SK-N-MC (cell line): Measurements from ENCODE around the gene TAF1.
"Not testable (repeated sequence)": the region's sequence is repeated elsewhere in the genome, so short reads cannot be mapped to it uniquely, and the experiment has no call there.

Source experiments
- DNase-seq: peaks from one replicate; pipeline ENCODE4 v3.0.0-alpha.2; 2011; ENCODE audit warnings: low read depth, low spot score
- H3K27ac ChIP-seq: fragments of 200-600 bp; sonication (generic); 2 replicates; pipeline ENCODE4 v1.5.1; 2016; ENCODE audit warnings: mixed run types
- H3K36me3 ChIP-seq: fragments of 200-600 bp; sonication (generic); 2 replicates; pipeline ENCODE4 v1.6.1; 2017; ENCODE audit warnings: antibody characterized with exemption, low read length, mixed read lengths; ENCODE audit not compliant: insufficient read depth
- H3K4me3 ChIP-seq: fragments of 200-600 bp; sonication (generic); 2 replicates; pipeline ENCODE4 v1.5.1; 2016
- H3K9ac ChIP-seq: fragments of 200-600 bp; sonication (generic); 2 replicates; pipeline ENCODE4 v1.8.0; 2017; ENCODE audit warnings: mixed run types, mixed read lengths; ENCODE audit not compliant: insufficient read length
- H3K9me3 ChIP-seq: fragments of 200-600 bp; sonication (generic); 2 replicates; pipeline ENCODE4 v1.6.1; 2017; ENCODE audit warnings: low read depth, mild to moderate bottlenecking, antibody characterized with exemption, low read length, moderate library complexity, mixed read lengths
- EZH2 ChIP-seq: fragments of 200-600 bp; sonication (generic); IDR thresholded peaks from one replicate; pipeline ENCODE4 v1.6.1; 2017; ENCODE audit warnings: antibody characterized with exemption
- FOXP2 ChIP-seq: optimal IDR thresholded peaks from 2 replicates; pipeline ENCODE3; 2011; ENCODE audit warnings: mild to moderate bottlenecking, moderate library complexity; ENCODE audit not compliant: insufficient read depth; ENCODE audit errors: extremely low read length, control extremely low read depth
- POLR2AphosphoS5 ChIP-seq: IDR thresholded peaks from 2 replicates; pipeline ENCODE4 v1.6.1; 2012; ENCODE audit warnings: mild to moderate bottlenecking, low read depth, low read length, borderline replicate concordance

The TAF1 gene

DNA sequence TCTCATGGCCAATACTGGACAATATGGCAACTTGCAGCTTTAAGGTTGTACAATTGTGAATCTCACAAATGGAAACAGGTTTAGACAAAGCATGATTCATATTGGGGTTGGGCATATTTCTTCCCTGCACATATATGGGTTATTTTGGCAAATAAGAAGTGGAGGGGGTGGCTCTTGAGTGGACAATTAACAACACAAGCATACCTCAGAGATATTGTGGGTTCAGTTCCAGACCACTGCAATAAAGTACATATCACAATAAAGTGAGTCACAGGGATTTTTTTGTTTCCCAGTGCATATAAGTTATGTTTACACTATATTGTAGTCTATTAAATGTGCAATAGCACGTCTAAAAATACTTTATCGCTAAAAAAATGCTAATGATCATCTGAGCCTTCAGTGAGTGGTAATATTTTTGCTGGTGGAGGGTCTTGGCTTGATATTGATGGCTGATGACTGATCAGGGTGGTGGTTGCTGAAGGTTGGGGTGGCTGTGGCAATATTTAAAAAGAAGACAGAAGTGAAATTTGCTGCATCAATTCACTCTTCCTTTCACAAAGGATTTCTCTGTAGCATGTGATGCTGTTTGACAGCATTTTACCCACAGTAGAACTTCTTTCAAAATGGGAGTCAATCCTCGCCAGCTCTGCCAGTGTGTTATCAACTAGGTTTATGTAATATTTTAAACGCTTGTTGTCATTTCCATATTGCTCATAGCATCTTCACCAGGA, 116.2 kb downstream of the TAF1 start:
- no peaks in the 10 kb centered on the region for H3K36me3 ChIP-seq
- H3K9ac ChIP-seq, result no peak overlapping the region
- no peak overlapping the region for H3K4me3 ChIP-seq
- TF ChIP-seq POLR2AphosphoS5, result no peak
- no peak for TF ChIP-seq EZH2
- no peak for TF ChIP-seq FOXP2
- DNase-seq, result no peak
- H3K27ac ChIP-seq, result no peak overlapping the region
- no peaks in the 10 kb centered on the region for H3K9me3 ChIP-seq

GRCh38 chrX:71487814-71488213, 121.7 kb downstream of the TAF1 start:
- Histone ChIP-seq H3K9ac (no peak overlapping the region), H3K27ac (no peak overlapping the region), H3K4me3 (no peak overlapping the region), H3K9me3 (no peaks in the 10 kb centered on the region), H3K36me3 (no peaks in the 10 kb centered on the region)
- no peak for DNase-seq
- TF ChIP-seq POLR2AphosphoS5 (no peak), FOXP2 (no peak), EZH2 (no peak)

DNA sequence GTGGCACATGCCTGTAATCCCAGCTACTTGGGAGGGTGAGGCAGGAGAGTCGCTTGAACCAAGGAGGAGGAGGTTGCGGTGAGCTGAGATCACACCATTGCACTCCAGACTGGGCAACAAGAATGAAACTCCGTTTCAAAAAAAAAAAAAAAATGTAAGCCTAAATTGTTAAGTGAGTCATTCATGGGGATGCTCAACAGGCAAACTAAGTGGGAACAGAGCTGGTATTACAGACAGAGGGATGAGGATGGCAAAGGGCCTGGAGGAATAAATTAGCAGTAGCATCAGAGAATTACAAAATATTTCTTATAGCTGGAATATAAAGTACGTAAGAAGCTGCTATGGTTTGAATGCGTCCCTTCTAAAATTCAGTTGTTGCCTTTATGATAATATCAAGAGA, 123.4 kb downstream of the TAF1 start:
- H3K9me3 ChIP-seq, result no peaks in the 10 kb centered on the region
- TF ChIP-seq FOXP2 (no peak), POLR2AphosphoS5 (no peak), EZH2 (no peak)

DNA sequence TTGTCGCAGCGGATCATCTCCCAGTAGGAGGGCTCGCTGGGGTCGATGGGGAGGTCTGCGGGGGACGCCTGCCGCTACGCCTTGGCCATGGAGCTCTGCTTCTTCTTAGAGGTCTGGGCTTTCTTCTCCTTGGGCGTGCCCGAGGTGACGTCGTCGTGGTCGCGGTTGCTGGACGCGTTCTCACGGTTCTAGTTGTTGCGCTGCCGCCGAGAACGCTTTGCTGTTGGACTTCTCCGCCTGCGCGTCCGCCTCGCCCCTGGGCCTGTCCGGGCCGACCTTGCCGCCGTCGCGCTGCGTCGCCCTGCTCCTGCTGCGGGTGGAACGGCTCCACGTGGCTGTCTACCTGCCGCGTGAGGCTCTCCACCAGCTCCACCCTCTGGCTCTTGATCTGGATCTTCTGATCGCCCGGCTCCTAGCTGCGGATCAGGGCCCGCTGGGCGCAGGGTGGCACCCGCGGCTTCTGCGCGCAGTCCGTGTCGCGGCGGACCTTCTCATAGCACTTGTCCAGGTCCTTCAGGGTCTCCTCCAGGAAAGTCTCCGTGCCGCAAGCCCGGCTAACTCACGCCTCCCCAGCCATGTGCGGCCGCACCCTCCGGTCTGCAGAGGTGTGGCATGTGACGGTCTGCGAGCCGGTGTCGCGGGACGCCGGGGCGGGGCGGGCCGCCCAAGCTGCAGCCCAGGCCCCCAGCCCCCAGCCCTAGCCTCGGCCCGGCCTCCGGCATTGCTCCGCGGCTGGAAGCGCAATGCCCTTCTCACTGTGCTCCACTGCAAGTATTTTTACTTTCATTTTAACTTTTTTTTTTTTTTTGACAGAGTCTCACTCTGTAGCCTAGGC, 126.3 kb downstream of the TAF1 start:
- TF ChIP-seq EZH2 (no peak), FOXP2 (no peak), POLR2AphosphoS5 (no peak)
- Histone ChIP-seq H3K4me3 (no peak overlapping the region), H3K36me3 (no peaks in the 10 kb centered on the region), H3K9ac (no peak overlapping the region), H3K9me3 (no peaks in the 10 kb centered on the region), H3K27ac (no peak overlapping the region)
- no peak for DNase-seq

More for the DNA sequence above, 123.4 kb downstream of the TAF1 start:
- Histone ChIP-seq H3K36me3 (no peaks in the 10 kb centered on the region), H3K9ac (no peak overlapping the region), H3K4me3 (no peak overlapping the region), H3K27ac (no peak overlapping the region)
- DNase-seq, result no peak

GRCh38 chrX:71493111-71493613, 127.0 kb downstream of the TAF1 start:
- DNase-seq, result no peak
- no peak overlapping the region for H3K27ac ChIP-seq
- no peak for TF ChIP-seq EZH2
- TF ChIP-seq POLR2AphosphoS5, result no peak

GRCh38 chrX:71495979-71496378, 129.8 kb downstream of the TAF1 start:
- not testable (repeated sequence) for DNase-seq, H3K9me3 ChIP-seq, H3K4me3 ChIP-seq, H3K27ac ChIP-seq, H3K36me3 ChIP-seq, H3K9ac ChIP-seq

More at GRCh38 chrX:71493111-71493613, 127.0 kb downstream of the TAF1 start:
- Histone ChIP-seq H3K9me3 (no peaks in the 10 kb centered on the region), H3K36me3 (no peaks in the 10 kb centered on the region), H3K9ac (no peak overlapping the region), H3K4me3 (no peak overlapping the region)

GRCh38 chrX:71496476-71496875, 130.3 kb downstream of the TAF1 start:
- Histone ChIP-seq H3K27ac (no peak overlapping the region), H3K36me3 (no peaks in the 10 kb centered on the region), H3K9me3 (no peaks in the 10 kb centered on the region), H3K4me3 (no peak overlapping the region), H3K9ac (no peak overlapping the region)
- no peak for TF ChIP-seq POLR2AphosphoS5
- TF ChIP-seq EZH2, result no peak
- TF ChIP-seq FOXP2, result no peak
- no peak for DNase-seq

DNA sequence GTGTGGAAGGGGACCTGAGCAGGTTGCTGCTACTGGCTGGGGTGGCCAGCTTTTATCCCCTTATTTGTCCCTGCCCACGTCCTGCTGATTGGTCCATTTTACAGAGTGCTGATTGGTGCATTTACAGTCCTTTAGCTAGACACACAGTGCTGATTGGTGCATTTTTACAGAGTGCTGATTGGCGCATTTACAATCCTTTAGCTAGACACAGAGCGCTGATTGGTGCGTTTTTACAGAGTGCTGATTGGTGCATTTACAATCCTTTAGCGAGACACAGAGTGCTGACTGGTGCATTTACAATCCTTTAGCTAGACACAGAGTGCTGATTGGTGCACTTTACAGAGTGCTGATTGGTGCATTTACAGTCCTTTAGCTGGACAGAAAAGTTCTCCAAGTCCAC, 135.9 kb downstream of the TAF1 start:
- H3K9ac ChIP-seq, H3K27ac ChIP-seq, DNase-seq, H3K4me3 ChIP-seq, H3K36me3 ChIP-seq, H3K9me3 ChIP-seq: not testable (repeated sequence)

DNA sequence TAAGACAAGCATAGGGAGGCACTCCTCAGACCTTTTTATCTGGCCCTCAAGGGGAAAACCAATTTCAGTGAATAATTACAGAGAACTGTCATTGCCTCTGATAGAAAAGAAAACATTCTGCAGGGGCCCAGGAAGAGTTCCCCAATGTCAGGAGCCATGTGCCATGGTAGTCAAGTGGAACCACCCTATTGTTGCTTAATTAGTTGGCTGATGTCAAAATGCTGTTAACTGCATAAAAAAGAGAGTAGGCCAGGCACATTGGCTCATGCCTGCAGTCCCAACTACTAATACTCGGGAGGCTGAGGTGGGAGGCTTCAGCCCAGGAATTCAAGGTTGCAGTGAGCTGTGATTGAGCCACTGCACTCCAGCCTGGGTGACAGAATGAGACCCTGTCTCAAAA, 138.2 kb downstream of the TAF1 start:
- Histone ChIP-seq H3K27ac (no peak overlapping the region), H3K9me3 (no peaks in the 10 kb centered on the region), H3K9ac (no peak overlapping the region), H3K4me3 (no peak overlapping the region), H3K36me3 (no peaks in the 10 kb centered on the region)
- no peak for DNase-seq
- TF ChIP-seq POLR2AphosphoS5, result no peak
- no peak for TF ChIP-seq FOXP2
- TF ChIP-seq EZH2, result no peak
